ENCODE measurements around the gene CNTN4. TPM values are rescaled to one million over a fixed set of nuclear protein-coding genes. Genes with fewer than 3 reads are reported as not detected.

The CNTN4 gene
- total and polyA plus RNA-seq, 2 of the 8 experiments (the other 6 are each of a cell fraction or from before 2014, with no cell fraction given), result 0.41 to 2.2 TPM

- no peak for FAIRE-seq
- no peak overlapping the region for H3K27ac ChIP-seq (ENCODE audit: low read depth, low read length)
- TF ChIP-seq TEAD4 (IDR thresholded peaks at IDR 0.05; ENCODE audit: low read depth, low read length), result no peak
- no peak for TF ChIP-seq POLR2A (IDR thresholded peaks at IDR 0.05; ENCODE audit: control extremely low read depth in 1 of 2, low read depth in 2 of 2, low read length in 2 of 2)
- no peak for TF ChIP-seq CTBP2 (IDR thresholded peaks at IDR 0.05; ENCODE audit: borderline replicate concordance, insufficient read depth, insufficient read length, low read length)
- no peak for TF ChIP-seq SP4 (IDR thresholded peaks at IDR 0.05; ENCODE audit: low read length)
- no peak for TF ChIP-seq SAP30 (IDR thresholded peaks at IDR 0.05; ENCODE audit: insufficient read depth, insufficient replicate concordance, low read length)
- no peak for TF ChIP-seq PHF8 (conservative IDR thresholded peaks at IDR 0.05; ENCODE audit: low read depth, low read length)
- TF ChIP-seq SP2 (IDR thresholded peaks at IDR 0.05; ENCODE audit: low read length), result no peak
- TF ChIP-seq SUZ12 (IDR thresholded peaks at IDR 0.05; ENCODE audit: low read length), result no peak
- no peak for TF ChIP-seq ATF2 (IDR thresholded peaks at IDR 0.05; ENCODE audit: low read length)
- TF ChIP-seq SRF (IDR thresholded peaks at IDR 0.05; ENCODE audit: low read depth, low read length), result no peak
- TF ChIP-seq JUND (IDR thresholded peaks at IDR 0.05; ENCODE audit: low read length), result no peak
- TF ChIP-seq HDAC2 (IDR thresholded peaks at IDR 0.05; ENCODE audit: borderline replicate concordance in 1 of 2, low read depth in 2 of 2, low read length in 2 of 2), result no peak
Measured at GRCh38 chr3:2082871-2083480, 15.7 kb upstream of the CNTN4 start.

More at GRCh38 chr3:2082871-2083480, 15.7 kb upstream of the CNTN4 start:
- Histone ChIP-seq H2AFZ (ENCODE audit: low read length) (no peak overlapping the region), H2BK120ac (replicated peaks; ENCODE audit: low read depth, low read length) (no peak overlapping the region), H3K14ac (ENCODE audit: insufficient read length) (no peak overlapping the region), H3K23me2 (ENCODE audit: low read depth, low read length) (no peaks in the 10 kb centered on the region), H4K91ac (replicated peaks; ENCODE audit: insufficient read length, low read length) (no peak overlapping the region), H2BK5ac (ENCODE audit: low read depth, low read length) (no peak overlapping the region), H3K36me3 (ENCODE audit: control insufficient read depth in 2 of 4, insufficient read depth in 4 of 4, low read length in 3 of 4) (no peaks in the 10 kb centered on the region), H3K56ac (replicated peaks; ENCODE audit: insufficient read length, low read depth, low read length) (no peak overlapping the region), H2BK15ac (ENCODE audit: low read length) (no peak overlapping the region), H3K4me1 (replicated peaks in 1 of 4; ENCODE audit: control insufficient read depth in 3 of 4, insufficient read depth in 4 of 4, low read length in 3 of 4) (no peaks in the 10 kb centered on the region), H4K20me1 (replicated peaks in 1 of 2; ENCODE audit: control insufficient read depth in 1 of 2, insufficient read depth in 2 of 2, low read length in 2 of 2) (no peaks in the 10 kb centered on the region), H3K23ac (ENCODE audit: insufficient read length) (no peak overlapping the region), H3K9me3 (ENCODE audit: insufficient read depth in 2 of 2, low read depth in 1 of 2, low read length in 1 of 2) (no peaks in the 10 kb centered on the region; a peak in 1 of 4 replicates), H2AK5ac (ENCODE audit: low read depth, low read length) (no peak overlapping the region), H4K5ac (ENCODE audit: insufficient read length, low read depth, low read length) (no peak overlapping the region), H3K4me2 (ENCODE audit: insufficient read depth in 1 of 2, low read depth in 2 of 2, low read length in 2 of 2) (no peak overlapping the region), H2BK20ac (ENCODE audit: low read length) (no peak overlapping the region), H2BK12ac (ENCODE audit: low read depth, low read length) (no peak overlapping the region), H3K9ac (replicated peaks in 1 of 4; ENCODE audit: extremely low read depth in 1 of 4, low read depth in 3 of 4, low read length in 3 of 4) (no peak overlapping the region), H3K79me2 (ENCODE audit: control insufficient read depth in 1 of 2, insufficient read depth in 2 of 2, low read length in 2 of 2) (no peaks in the 10 kb centered on the region), H3K27me3 (replicated peaks in 1 of 4; ENCODE audit: control insufficient read depth in 3 of 4, extremely low read depth in 1 of 4, insufficient read depth in 3 of 4, low read length in 3 of 4) (no peaks in the 10 kb centered on the region), H3K18ac (ENCODE audit: extremely low read depth, low read length) (no peak overlapping the region), H3K4ac (replicated peaks; ENCODE audit: insufficient read length, low read depth, low read length) (no peak overlapping the region), H3K4me3 (ENCODE audit: extremely low read depth in 1 of 4, insufficient read depth in 2 of 4, low read depth in 3 of 4, low read length in 4 of 4) (no peak overlapping the region), H4K8ac (ENCODE audit: extremely low read depth, insufficient read depth, low read length) (no peak overlapping the region), H3K79me1 (ENCODE audit: low read depth, low read length) (no peaks in the 10 kb centered on the region)
- ChIA-PET CTCF (ENCODE audit: partially characterized antibody) (no interaction called here), POLR2A (ENCODE audit: partially characterized antibody) (interaction anchor here (0.6 kb wide), 1 partner anchor 1067 kb away, joined by 4 read pairs; no protein-coding TSS in a partner anchor)
- WGBS, 2 experiments (ENCODE audit: extremely low coverage in 1 of 2, insufficient coverage in 1 of 2, insufficient read length in 1 of 2, insufficient replicate concordance in 2 of 2, low coverage in 1 of 2, low lambda C conversion rate in 2 of 2, missing lambda C conversion rate in 1 of 2), result 90% methylated on average over 5 of the region's 5 CpGs; no CpG with 5 or more reads in 1 of the 2 experiments
- DNase-seq (ENCODE audit: low read depth in 1 of 2, low spot score in 2 of 2), result no peak
